SK-N-SH (cell line): ENCODE measurements around the gene A4GNT.

Experiments used
- CHD2 ChIP-seq: fragments of 150-350 bp; IDR thresholded peaks from 2 replicates; pipeline ENCODE4 v1.6.1; 2018; ENCODE audit warnings: low read length; ENCODE audit not compliant: partially characterized antibody
- CTCF ChIP-seq: fragments of 200-600 bp; sonication (generic); IDR thresholded peaks from 2 replicates; pipeline ENCODE4 v1.6.1; 2017; ENCODE audit warnings: antibody characterized with exemption, mild to moderate bottlenecking, moderate library complexity
- FOXM1 ChIP-seq: IDR thresholded peaks from 2 replicates; pipeline ENCODE4 v1.4.0; 2012; ENCODE audit warnings: low read depth, mild to moderate bottlenecking
- NRF1 ChIP-seq: IDR thresholded peaks from 2 replicates; pipeline ENCODE4 v1.6.1; 2012; ENCODE audit warnings: low read depth, mild to moderate bottlenecking, low read length
- POLR2AphosphoS5 ChIP-seq: IDR thresholded peaks from 2 replicates; pipeline ENCODE4 v1.6.1; 2012; ENCODE audit warnings: low read depth, low read length
- USF1 ChIP-seq: IDR thresholded peaks from 2 replicates; pipeline ENCODE4 v1.4.0; 2012; ENCODE audit warnings: low read depth, borderline replicate concordance
- USF2 ChIP-seq: fragments of 150-350 bp; IDR thresholded peaks from 2 replicates; pipeline ENCODE4 v1.6.1; 2017; ENCODE audit warnings: antibody characterized with exemption, low read length, low read depth, borderline replicate concordance

- no peak for TF ChIP-seq CHD2
- no peak for TF ChIP-seq CTCF
- TF ChIP-seq USF1: no peak
- TF ChIP-seq POLR2AphosphoS5: no peak
- no peak for TF ChIP-seq FOXM1
- no peak for TF ChIP-seq USF2
- TF ChIP-seq NRF1: no peak
Observed at GRCh38 chr3:138113326-138113725, 18.9 kb downstream of the A4GNT start.
